H1 (cell line): ENCODE results near the gene KIAA1671. TPM values are rescaled to one million over a fixed set of nuclear protein-coding genes. Genes with fewer than 3 reads are reported as not detected.
"Not testable (repeated sequence)": the region's sequence is repeated elsewhere in the genome, so short reads cannot be mapped to it uniquely, and the experiment has no call there.

Source experiments
- CTCF ChIA-PET: fragments of 300-600 bp; sonication (Branson Sonifier 250); formaldehyde crosslinking; loops from one replicate; lab custom pipeline; 2021; ENCODE audit not compliant: partially characterized antibody; lab: Charles Lee
- POLR2A ChIA-PET: fragments of 300-600 bp; sonication (Branson Sonifier 250); formaldehyde crosslinking; loops from one replicate; lab custom pipeline; 2021; ENCODE audit warnings: inconsistent platforms; ENCODE audit not compliant: partially characterized antibody; lab: Charles Lee
- DNase-seq, 2 experiments: peaks; one replicate each; pipeline versions ENCODE4 v3.0.0 to v3.0.0-alpha.2; 2010 to 2022; ENCODE audit warnings: low spot score in 2 of 2, low read depth in 1 of 2, mixed read lengths in 1 of 2
- FAIRE-seq: peaks from 2 replicates; lab custom pipeline; 2011; peaks lifted over from hg19 to GRCh38; lab: Jason Lieb, UNC
- H2AFZ ChIP-seq: 2 replicates; pipeline ENCODE4 v1.8.1; 2012; ENCODE audit warnings: low read length, inconsistent platforms
- H2AK5ac ChIP-seq: 2 replicates; pipeline ENCODE4 v1.6.1; 2013; ENCODE audit warnings: low read depth, low read length
- H2BK120ac ChIP-seq: replicated peaks from 2 replicates; pipeline ENCODE3; 2013; ENCODE audit warnings: low read depth, low read length, inconsistent platforms
- H2BK12ac ChIP-seq: 2 replicates; pipeline ENCODE4 v1.6.1; 2013; ENCODE audit warnings: low read depth, low read length
- H2BK15ac ChIP-seq: 2 replicates; pipeline ENCODE4 v1.6.1; 2013; ENCODE audit warnings: low read length
- H2BK20ac ChIP-seq: 2 replicates; pipeline ENCODE4 v1.6.1; 2013; ENCODE audit warnings: low read length
- H2BK5ac ChIP-seq: 2 replicates; pipeline ENCODE4 v1.6.1; 2013; ENCODE audit warnings: low read depth, low read length
- H3K14ac ChIP-seq: 2 replicates; pipeline ENCODE4 v1.6.1; 2013; ENCODE audit warnings: inconsistent platforms; ENCODE audit not compliant: insufficient read length
- H3K18ac ChIP-seq: 2 replicates; pipeline ENCODE4 v1.6.1; 2013; ENCODE audit warnings: low read length; ENCODE audit errors: extremely low read depth
- H3K23ac ChIP-seq: 2 replicates; pipeline ENCODE4 v1.6.1; 2013; ENCODE audit warnings: inconsistent platforms; ENCODE audit not compliant: insufficient read length
- H3K23me2 ChIP-seq: 2 replicates; pipeline ENCODE4 v1.6.1; 2013; ENCODE audit warnings: low read depth, low read length
- H3K27ac ChIP-seq: 2 replicates; pipeline ENCODE4 v1.6.1; 2011; ENCODE audit warnings: low read depth, low read length, inconsistent platforms
- H3K27me3 ChIP-seq, 4 experiments: replicated peaks in 1 of 4; 1 replicate in 1 of 4; 2 replicates in 3 of 4; pipeline versions ENCODE4 v1.6.1 to v1.8.1; 2011 to 2013; ENCODE audit warnings: low read length in 3 of 4, mild to moderate bottlenecking in 3 of 4, inconsistent platforms in 2 of 4, mixed read lengths in 2 of 4, moderate library complexity in 1 of 4; ENCODE audit not compliant: control insufficient read depth in 3 of 4, insufficient read depth in 3 of 4; ENCODE audit errors: extremely low read depth in 1 of 4
- H3K36me3 ChIP-seq, 4 experiments: 2 replicates each; pipeline versions ENCODE4 v1.6.1 to v1.8.1; 2011 to 2013; ENCODE audit warnings: mild to moderate bottlenecking in 4 of 4, low read length in 3 of 4, moderate library complexity in 2 of 4, control low read depth in 1 of 4, inconsistent platforms in 1 of 4; ENCODE audit not compliant: insufficient read depth in 4 of 4, control insufficient read depth in 2 of 4
- H3K4ac ChIP-seq: replicated peaks from 2 replicates; pipeline ENCODE3; 2013; ENCODE audit warnings: low read length, low read depth, mixed read lengths, inconsistent platforms; ENCODE audit not compliant: insufficient read length
- H3K4me1 ChIP-seq, 4 experiments: replicated peaks in 1 of 4; 1 replicate in 1 of 4; 2 replicates in 3 of 4; pipeline versions ENCODE4 v1.6.1 to v1.8.1; 2011 to 2013; ENCODE audit warnings: low read length in 3 of 4, inconsistent platforms in 2 of 4, mixed read lengths in 1 of 4; ENCODE audit not compliant: insufficient read depth in 4 of 4, control insufficient read depth in 3 of 4
- H3K4me2 ChIP-seq, 2 experiments: 2 replicates each; pipeline versions ENCODE4 v1.6.1 to v1.8.1; 2011 to 2013; ENCODE audit warnings: low read depth in 2 of 2, low read length in 2 of 2, control low read depth in 1 of 2, inconsistent platforms in 1 of 2, mild to moderate bottlenecking in 1 of 2; ENCODE audit not compliant: insufficient read depth in 1 of 2
- H3K4me3 ChIP-seq, 4 experiments: fragments of 200-600, 300-600 bp in 1 of 4; sonication (generic), shearing (Covaris generic), sonication (Bioruptor Twin) in 1 of 4; 2 replicates each; pipeline versions ENCODE4 v1.5.1 to v1.8.1; 2011 to 2016; ENCODE audit warnings: low read length in 4 of 4, low read depth in 3 of 4, control low read depth in 2 of 4, inconsistent platforms in 2 of 4, mild to moderate bottlenecking in 2 of 4, mixed read lengths in 1 of 4, moderate library complexity in 1 of 4; ENCODE audit not compliant: insufficient read depth in 2 of 4; ENCODE audit errors: extremely low read depth in 1 of 4
- H3K56ac ChIP-seq: replicated peaks from 2 replicates; pipeline ENCODE3; 2013; ENCODE audit warnings: low read depth, mild to moderate bottlenecking, mixed read lengths, low read length, inconsistent platforms; ENCODE audit not compliant: insufficient read length
- H3K79me1 ChIP-seq: 2 replicates; pipeline ENCODE4 v1.6.1; 2013; ENCODE audit warnings: low read depth, low read length, control low read depth
- H3K79me2 ChIP-seq, 2 experiments: 2 replicates each; pipeline versions ENCODE4 v1.6.1 to v1.8.1; 2012 to 2013; ENCODE audit warnings: low read length in 2 of 2, mild to moderate bottlenecking in 2 of 2, inconsistent platforms in 1 of 2; ENCODE audit not compliant: insufficient read depth in 2 of 2, control insufficient read depth in 1 of 2
- H3K9ac ChIP-seq, 4 experiments: replicated peaks in 1 of 4; 1 replicate in 1 of 4; 2 replicates in 3 of 4; pipeline versions ENCODE4 v1.6.1 to v1.8.1; 2011 to 2013; ENCODE audit warnings: low read depth in 3 of 4, low read length in 3 of 4, control low read depth in 2 of 4, mild to moderate bottlenecking in 2 of 4, moderate library complexity in 2 of 4, inconsistent platforms in 1 of 4; ENCODE audit errors: extremely low read depth in 1 of 4
- H3K9me3 ChIP-seq, 2 experiments: 2 replicates each; pipeline versions ENCODE4 v1.6.1 to v1.8.1; 2012 to 2013; ENCODE audit warnings: mild to moderate bottlenecking in 2 of 2, moderate library complexity in 2 of 2, control low read depth in 1 of 2, inconsistent platforms in 1 of 2, low read depth in 1 of 2, low read length in 1 of 2, mixed read lengths in 1 of 2; ENCODE audit not compliant: insufficient read depth in 2 of 2
- H4K20me1 ChIP-seq, 2 experiments: replicated peaks in 1 of 2; 2 replicates each; pipeline versions ENCODE3 to v1.8.1; 2011 to 2013; ENCODE audit warnings: inconsistent platforms in 2 of 2, low read length in 2 of 2, mild to moderate bottlenecking in 1 of 2; ENCODE audit not compliant: insufficient read depth in 2 of 2, control insufficient read depth in 1 of 2
- H4K5ac ChIP-seq: 2 replicates; pipeline ENCODE4 v1.6.1; 2013; ENCODE audit warnings: low read length, low read depth, mixed read lengths, inconsistent platforms; ENCODE audit not compliant: insufficient read length
- H4K8ac ChIP-seq: 2 replicates; pipeline ENCODE4 v1.8.0; 2013; ENCODE audit warnings: mild to moderate bottlenecking, moderate library complexity, low read length, inconsistent platforms; ENCODE audit not compliant: insufficient read depth; ENCODE audit errors: extremely low read depth
- H4K91ac ChIP-seq: replicated peaks from 2 replicates; pipeline ENCODE3; 2013; ENCODE audit warnings: low read length, mixed read lengths, inconsistent platforms; ENCODE audit not compliant: insufficient read length
- WGBS, 2 experiments: shearing (Covaris generic) in 1 of 2; methylation state at CpG; one replicate each; pipeline versions ENCODE4 v1.1.6 to v1.1.7; 2013 to 2015; ENCODE audit warnings: low lambda C conversion rate in 2 of 2, mixed read lengths in 2 of 2, inconsistent platforms in 1 of 2, low coverage in 1 of 2, missing lambda C conversion rate in 1 of 2; ENCODE audit not compliant: insufficient replicate concordance in 2 of 2, insufficient coverage in 1 of 2, insufficient read length in 1 of 2; ENCODE audit errors: extremely low coverage in 1 of 2, missing lambda C conversion rate in 1 of 2; 5-methylcytosine and 5-hydroxymethylcytosine counted together
- polyA plus RNA-seq, 7 experiments: library from polyadenylated mRNA; depleted of rRNA in 3 of 7; stranded (reverse) in 5 of 7; unstranded in 2 of 7; fragments of >200 nt in 5 of 7; fragments of 200-250 nt in 2 of 7; gene quantifications; 1 replicate in 5 of 7; 2 replicates in 1 of 7; 4 replicates in 1 of 7; pipeline versions ENCODE4 v1.2.1 to v1.2.3, GENCODE V29; 2011 to 2013; ENCODE audit warnings: missing spikeins in 2 of 7, mixed read lengths in 2 of 7
- total RNA-seq: library from RNA; stranded (reverse); fragmentation: NEBNext Ultra II Directional; extraction: Animal tissue kit (Norgen Biotek cat#: 25700); gene quantifications from 2 replicates; pipeline ENCODE4 v1.2.1, GENCODE V29; 2021

The KIAA1671 gene
- total and polyA plus RNA-seq, 2 of the 8 experiments (the other 6 are each of a cell fraction or from before 2014, with no cell fraction given), result 6.4 to 23.9 TPM

DNA sequence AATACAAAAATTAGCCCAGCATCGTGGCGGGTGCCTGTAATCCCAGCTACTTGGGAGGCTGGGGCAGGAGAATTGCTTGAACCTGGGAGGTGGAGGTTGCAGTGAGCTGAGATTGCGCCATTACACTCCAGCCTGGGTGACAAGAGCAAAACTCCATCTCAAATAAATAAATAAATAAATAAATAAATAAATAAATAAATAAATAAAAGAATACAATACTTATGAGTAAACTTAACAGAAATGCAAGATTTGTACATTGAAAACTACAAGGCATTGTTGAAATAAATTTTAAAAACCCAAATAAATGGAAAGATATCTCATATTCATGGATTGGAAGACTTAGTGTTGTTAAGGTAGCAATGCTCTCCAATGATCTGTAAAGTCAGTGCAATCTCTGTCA, 45.4 kb upstream of the KIAA1671 start:
- H3K79me2 ChIP-seq, H3K4me1 ChIP-seq, H3K23ac ChIP-seq, CTCF ChIA-PET, H2BK15ac ChIP-seq, DNase-seq, H4K8ac ChIP-seq, H3K27me3 ChIP-seq, H2AK5ac ChIP-seq, H3K4me3 ChIP-seq, H4K91ac ChIP-seq, H2BK5ac ChIP-seq, H3K23me2 ChIP-seq, H3K9ac ChIP-seq, H2BK120ac ChIP-seq, H3K4me2 ChIP-seq, POLR2A ChIA-PET, H4K20me1 ChIP-seq, H3K56ac ChIP-seq, H4K5ac ChIP-seq, H2AFZ ChIP-seq, H3K27ac ChIP-seq, H2BK20ac ChIP-seq, H2BK12ac ChIP-seq, H3K4ac ChIP-seq, H3K18ac ChIP-seq, FAIRE-seq, H3K9me3 ChIP-seq, H3K14ac ChIP-seq, H3K79me1 ChIP-seq: not testable (repeated sequence)
- peaks cover 0 to 13% (median 0%) of the 10 kb centered on the region in 4 experiments; a peak in 3 of 8 replicates for H3K36me3 ChIP-seq
- WGBS, 2 experiments, result 89% methylated on average over 3 of the region's 3 CpGs; no CpG with 5 or more reads in 1 of the 2 experiments
